UCSD-AML1 (cell line): ENCODE data around the gene GRIP1.
A peak's percentile ranks its signal among the peaks of the same experiment; 100 is the strongest.

ENCODE experiments used
- DNase-seq: peaks from one replicate; lab custom pipeline; 2025; ENCODE audit not compliant: unreplicated experiment; lab: John Stamatoyannopoulos, UW

Gene GRIP1

GRCh38 chr12:66398931-66399910 lies 279.7 kb downstream of the GRIP1 start:
- no peak for DNase-seq

- DNase-seq: no peak
Observed at GRCh38 chr12:66397574-66398290, 281.1 kb downstream of the GRIP1 start.

- no peak for DNase-seq
Observed at GRCh38 chr12:66393890-66394289, 285.0 kb downstream of the GRIP1 start.

GRCh38 chr12:66392266-66392915 lies 286.5 kb downstream of the GRIP1 start:
- peak; percentile 12 for DNase-seq

GRCh38 chr12:66388517-66388916 lies 290.4 kb downstream of the GRIP1 start:
- DNase-seq: no peak

- DNase-seq: no peak
Observed at GRCh38 chr12:66387117-66387516, 291.8 kb downstream of the GRIP1 start.

- no peak for DNase-seq
Observed at GRCh38 chr12:66380769-66381535, 297.9 kb downstream of the GRIP1 start.

GRCh38 chr12:66379616-66380015 lies 299.3 kb downstream of the GRIP1 start:
- no peak for DNase-seq

GRCh38 chr12:66375560-66375959 lies 303.3 kb downstream of the GRIP1 start:
- no peak for DNase-seq

- DNase-seq: no peak
Observed at GRCh38 chr12:66371982-66372381, 306.9 kb downstream of the GRIP1 start.

- DNase-seq: no peak
Observed at GRCh38 chr12:66367015-66367667, 311.7 kb downstream of the GRIP1 start.

- no peak for DNase-seq
Observed at GRCh38 chr12:66365718-66366490, 313.0 kb downstream of the GRIP1 start.

- DNase-seq: no peak
Observed at GRCh38 chr12:66361703-66362102, 317.2 kb downstream of the GRIP1 start.

- DNase-seq: no peak
Observed at GRCh38 chr12:66359300-66359699, 319.6 kb downstream of the GRIP1 start.

- no peak for DNase-seq
Observed at GRCh38 chr12:66354291-66354690, 324.6 kb downstream of the GRIP1 start.

GRCh38 chr12:66352899-66353298 lies 326.0 kb downstream of the GRIP1 start:
- DNase-seq: no peak

- peak; percentile 28 for DNase-seq
Observed at GRCh38 chr12:66352197-66352596, 326.7 kb downstream of the GRIP1 start.

- no peak for DNase-seq
Observed at GRCh38 chr12:66351301-66351700, 327.6 kb downstream of the GRIP1 start.

- no peak for DNase-seq
Observed at GRCh38 chr12:66345956-66346355, 332.9 kb downstream of the GRIP1 start.

- DNase-seq: no peak
Observed at GRCh38 chr12:66345212-66345611, 333.7 kb downstream of the GRIP1 start.
